OCI-LY7 (cell line): ENCODE measurements around the gene ARSD.

Experiments used
- CTCF ChIP-seq: fragments of 200-600 bp; sonication (generic); conservative IDR thresholded peaks from 2 replicates; pipeline ENCODE4 v1.5.1; 2014; ENCODE audit warnings: mild to moderate bottlenecking, antibody characterized with exemption, low read length, moderate library complexity, mixed read lengths
- EZH2phosphoT487 ChIP-seq: fragments of 200-600 bp; sonication (generic); IDR thresholded peaks from 2 replicates; pipeline ENCODE4 v1.6.1; 2018; ENCODE audit warnings: low read depth, borderline replicate concordance, mild to moderate bottlenecking, mixed run types, antibody characterized with exemption, low read length, moderate library complexity, mixed read lengths

GRCh38 chrX:2960861-2961515 is 31.8 kb upstream of the ARSD start:
- TF ChIP-seq CTCF = no peak
- no peak for TF ChIP-seq EZH2phosphoT487
